ENCODE results near the gene DNMT3A.

GRCh38 chr2:25269233-25269632, 72.5 kb downstream of the DNMT3A start:
- TF ChIP-seq EZH2 (IDR thresholded peaks at IDR 0.05; ENCODE audit: insufficient read depth, poor library complexity, severe bottlenecking): no peak
- TF ChIP-seq EZH2phosphoT487 (IDR thresholded peaks at IDR 0.05; ENCODE audit: insufficient read depth, low read depth): no peak
